Stimulated activated CD4-positive, alpha-beta T cell treated with anti-CD3 and anti-CD28 coated beads, TNF-alpha, amount 100 ng/mL, for 4 hours (primary cell): ENCODE data around the gene KNSTRN.

Experiments used
- DNase-seq, 3 experiments: peaks; one replicate each; pipeline ENCODE4 v3.0.0-alpha.2; 2020; ENCODE audit warnings: low read depth in 3 of 3

The KNSTRN gene

GRCh38 chr15:40382580-40383456 is at the start of gene KNSTRN:
KNSTRN (plus strand) TSS chr15:40382721; CDS start chr15:40382836, 115 bp downstream.
- peak; percentile 80 to 87 (median 84) for DNase-seq

- no peak for DNase-seq
Observed at GRCh38 chr15:40333922-40334492, 48.5 kb upstream of the KNSTRN start.

GRCh38 chr15:40334541-40334940 is 48.0 kb upstream of the KNSTRN start:
- no peak for DNase-seq

GRCh38 chr15:40334941-40335795 is 47.4 kb upstream of the KNSTRN start:
- DNase-seq: no peak

GRCh38 chr15:40335938-40336743 is 46.4 kb upstream of the KNSTRN start:
- no peak for DNase-seq

GRCh38 chr15:40336744-40337122 is 45.8 kb upstream of the KNSTRN start:
- DNase-seq: no peak

GRCh38 chr15:40337597-40337996 is 44.9 kb upstream of the KNSTRN start:
- DNase-seq: no peak

- DNase-seq: peak; percentile 61 to 65 (median 64)
Observed at GRCh38 chr15:40338041-40338657, 44.4 kb upstream of the KNSTRN start.

- DNase-seq: no peak
Observed at GRCh38 chr15:40338921-40339620, 43.5 kb upstream of the KNSTRN start.

GRCh38 chr15:40339621-40339945 is 42.9 kb upstream of the KNSTRN start:
- no peak for DNase-seq

- DNase-seq: no peak
Observed at GRCh38 chr15:40340038-40340739, 42.3 kb upstream of the KNSTRN start.

- DNase-seq: no peak
Observed at GRCh38 chr15:40340740-40341400, 41.7 kb upstream of the KNSTRN start, which contains the start of gene CCDC9B. CCDC9B (minus strand) TSS chr15:40340939; CDS start chr15:40340819, 120 bp downstream.

GRCh38 chr15:40342416-40343320 is 39.9 kb upstream of the KNSTRN start:
- DNase-seq: no peak

GRCh38 chr15:40343512-40343911 is 39.0 kb upstream of the KNSTRN start:
- DNase-seq: no peak

GRCh38 chr15:40344217-40344616 is 38.3 kb upstream of the KNSTRN start:
- no peak for DNase-seq

GRCh38 chr15:40344631-40345120 is 37.8 kb upstream of the KNSTRN start:
- peak in 2 of 3 experiments; percentile 49 to 56 for DNase-seq

GRCh38 chr15:40345225-40345866 is 37.2 kb upstream of the KNSTRN start:
- no peak for DNase-seq
